K562 (cell line): ENCODE results near the gene SKAP1. TPM values are rescaled to one million over a fixed set of nuclear protein-coding genes. Genes with fewer than 3 reads are reported as not detected.

Source experiments
- ATAC-seq: fragments of 200-7000 bp; cut with Tn5 transposase; 3 replicates; pipeline ENCODE4 v1.9.1; 2020; ENCODE audit warnings: moderate library complexity
- BruUV-seq: library from RNA; stranded (reverse); fragments of 400-500 nt; replicated peaks from 2 replicates; lab custom pipeline; 2021; lab: Mats Ljungman, UMichigan
- CTCF ChIA-PET: fragments of 300-600 bp; formaldehyde crosslinking; extraction: SDS; loops from one replicate; lab custom pipeline; 2021; ENCODE audit warnings: low intra/inter-chr PET ratio; lab: Yijun Ruan, JAX
- POLR2A ChIA-PET: fragments of 300-600, 350-650 bp; sonication (Branson Sonifier 250); formaldehyde crosslinking; extraction: SDS; loops from one replicate; lab custom pipeline; 2021; ENCODE audit warnings: antibody characterized with exemption, inconsistent platforms; lab: Yijun Ruan, JAX
- DNase-seq, 4 experiments: peaks; one replicate each; pipeline versions ENCODE4 v3.0.0 to v3.0.0-alpha.2; 2011 to 2018; ENCODE audit warnings: low spot score in 3 of 4, mixed read lengths in 3 of 4; ENCODE audit errors: extremely low read depth in 1 of 4
- FAIRE-seq: peaks from 2 replicates; lab custom pipeline; 2011; peaks lifted over from hg19 to GRCh38; lab: Jason Lieb, UNC
- H2AFZ ChIP-seq: 2 replicates; pipeline ENCODE4 v1.6.0; 2011; ENCODE audit warnings: low read depth, low read length, control low read depth, inconsistent platforms
- H3K27ac ChIP-seq: fragments of 200-600 bp; 3 replicates; pipeline ENCODE4 v1.8.0; 2011; ENCODE audit warnings: low read depth, mild to moderate bottlenecking, control low read depth, inconsistent platforms, low read length, moderate library complexity, mixed read lengths; ENCODE audit errors: extremely low read depth
- H3K27me3 ChIP-seq, 2 experiments: fragments of 300-600 bp in 1 of 2; 2 replicates in 1 of 2; 3 replicates in 1 of 2; pipeline versions ENCODE4 v1.6.0 to v1.8.0; 2011; ENCODE audit warnings: inconsistent platforms in 2 of 2, low read length in 2 of 2, mild to moderate bottlenecking in 1 of 2, mixed read lengths in 1 of 2, moderate library complexity in 1 of 2; ENCODE audit not compliant: control insufficient read depth in 2 of 2, insufficient read depth in 2 of 2
- H3K36me3 ChIP-seq: fragments of 300-600 bp; 3 replicates; pipeline ENCODE4 v1.8.0; 2011; ENCODE audit warnings: mild to moderate bottlenecking, low read length, inconsistent platforms; ENCODE audit not compliant: control insufficient read depth, insufficient read depth
- H3K4me1 ChIP-seq, 2 experiments: fragments of 200-600 bp in 1 of 2; replicated peaks in 1 of 2; 2 replicates in 1 of 2; 3 replicates in 1 of 2; pipeline versions ENCODE4 v1.5.1 to v1.8.0; 2011; ENCODE audit warnings: inconsistent platforms in 2 of 2, low read length in 2 of 2, mild to moderate bottlenecking in 1 of 2, mixed read lengths in 1 of 2, moderate library complexity in 1 of 2; ENCODE audit not compliant: control insufficient read depth in 2 of 2, insufficient read depth in 2 of 2
- H3K4me2 ChIP-seq: 2 replicates; pipeline ENCODE4 v1.6.1; 2011; ENCODE audit warnings: low read length, control low read depth, inconsistent platforms, mixed read lengths; ENCODE audit not compliant: insufficient read depth
- H3K4me3 ChIP-seq: fragments of 200-600 bp; sonication (generic), shearing (Covaris generic); 2 replicates; pipeline ENCODE4 v1.5.1; 2016; ENCODE audit warnings: control low read depth, inconsistent platforms
- H3K79me2 ChIP-seq: fragments of 200-600 bp; 3 replicates; pipeline ENCODE4 v1.8.0; 2011; ENCODE audit warnings: low read length, inconsistent platforms; ENCODE audit not compliant: control insufficient read depth, insufficient read depth
- H3K9ac ChIP-seq, 2 experiments: 2 replicates each; pipeline versions ENCODE4 v1.6.0 to v1.6.1; 2011; ENCODE audit warnings: low read depth in 2 of 2, low read length in 2 of 2, control low read depth in 1 of 2, inconsistent platforms in 1 of 2, mild to moderate bottlenecking in 1 of 2, mixed read lengths in 1 of 2; ENCODE audit not compliant: insufficient read depth in 1 of 2
- H3K9me1 ChIP-seq: one replicate; pipeline ENCODE4 v1.6.0; 2011; ENCODE audit warnings: inconsistent platforms, mild to moderate bottlenecking, low read length, moderate library complexity; ENCODE audit not compliant: control insufficient read depth, insufficient read depth
- H3K9me3 ChIP-seq: replicated peaks from 2 replicates; pipeline ENCODE4 v1.5.1; 2011; ENCODE audit warnings: low read depth, low read length, inconsistent platforms; ENCODE audit not compliant: control insufficient read depth, insufficient read depth
- H4K20me1 ChIP-seq: replicated peaks from 2 replicates; pipeline ENCODE4 v1.6.1; 2011; ENCODE audit warnings: low read length, inconsistent platforms, mixed read lengths; ENCODE audit not compliant: control insufficient read depth, insufficient read depth
- CCNT2 ChIP-seq: IDR thresholded peaks from 2 replicates; pipeline ENCODE4 v1.6.1; 2011; ENCODE audit warnings: borderline replicate concordance, low read depth, mild to moderate bottlenecking, moderate library complexity, mixed read lengths, low read length; ENCODE audit not compliant: insufficient read length; ENCODE audit errors: extremely low read depth
- ETV6 ChIP-seq, 3 experiments: fragments of 150-350 bp in 1 of 3; sonication (generic) in 1 of 3; formaldehyde crosslinking in 1 of 3; IDR thresholded peaks; 2 replicates each; pipeline versions ENCODE4 v1.6.1 to v1.8.0; 2014 to 2022; ENCODE audit warnings: borderline replicate concordance in 2 of 3, low read depth in 2 of 3, antibody characterized with exemption in 1 of 3, low read length in 1 of 3, mild to moderate bottlenecking in 1 of 3, missing genetic modification reagents in 1 of 3
- HDAC1 ChIP-seq, 2 experiments: fragments of 450-650 bp; IDR thresholded peaks; 2 replicates each; pipeline ENCODE4 v1.6.1; 2016 to 2017; ENCODE audit warnings: inconsistent platforms in 1 of 2, mild to moderate bottlenecking in 1 of 2, moderate library complexity in 1 of 2
- IFI16 ChIP-seq: fragments of 250-450 bp; sonication (Bioruptor Pico); IDR thresholded peaks from 2 replicates; pipeline ENCODE4 v2.1.2; 2022; ENCODE audit warnings: mild to moderate bottlenecking, inconsistent platforms
- IRF2 ChIP-seq: sonication (generic); formaldehyde crosslinking; IDR thresholded peaks from 2 replicates; pipeline ENCODE4 v1.8.1; 2022; ENCODE audit warnings: mild to moderate bottlenecking, missing genetic modification reagents
- LCOR ChIP-seq: sonication (generic); formaldehyde crosslinking; IDR thresholded peaks from 2 replicates; pipeline ENCODE4 v1.8.0; 2022; ENCODE audit warnings: mild to moderate bottlenecking, missing genetic modification reagents
- MECOM ChIP-seq: fragments of 250-450 bp; sonication (Bioruptor Pico); IDR thresholded peaks from 2 replicates; pipeline ENCODE4 v1.8.0; 2022; ENCODE audit warnings: inconsistent platforms
- NFYB ChIP-seq: IDR thresholded peaks from 2 replicates; pipeline ENCODE4 v1.6.1; 2011; ENCODE audit warnings: mild to moderate bottlenecking, moderate library complexity; ENCODE audit not compliant: insufficient read length; ENCODE audit errors: extremely low read depth
- NR1H2 ChIP-seq: sonication (generic); formaldehyde crosslinking; IDR thresholded peaks from 2 replicates; pipeline ENCODE4 v1.4.0; 2020; ENCODE audit warnings: mild to moderate bottlenecking, missing genetic modification reagents
- PTBP1 ChIP-seq: fragments of 200-400 bp; formaldehyde crosslinking; IDR thresholded peaks from 2 replicates; pipeline ENCODE4 v1.6.1; 2017; ENCODE audit warnings: low read depth, low read length
- RAD51 ChIP-seq: fragments of 450-650 bp; IDR thresholded peaks from 2 replicates; pipeline ENCODE4 v1.7.1; 2016; ENCODE audit warnings: low read depth, mild to moderate bottlenecking, borderline replicate concordance
- TBL1XR1 ChIP-seq, 2 experiments: IDR thresholded peaks; 2 replicates each; pipeline ENCODE4 v1.6.1; 2012; ENCODE audit warnings: improper control_type of control experiment in 2 of 2, low read length in 2 of 2, mild to moderate bottlenecking in 1 of 2
- ZFP1 ChIP-seq: fragments of 450-650 bp; formaldehyde crosslinking; IDR thresholded peaks from 2 replicates; pipeline ENCODE4 v1.4.0; 2020; ENCODE audit warnings: mild to moderate bottlenecking, mixed read lengths
- WGBS: fragments of 100-300 bp; shearing (Covaris generic); methylation state at CpG from one replicate; pipeline ENCODE4 v1.1.6; 2016; ENCODE audit warnings: low coverage, mixed read lengths; ENCODE audit not compliant: insufficient coverage; ENCODE audit errors: missing lambda C conversion rate; 5-methylcytosine and 5-hydroxymethylcytosine counted together
- in situ Hi-C: fragments of 300-500 bp; cut with MboI; formaldehyde crosslinking; loops from 4 replicates; pipeline ENCODE4 v1.15.0; 2018; ENCODE audit warnings: inconsistent platforms, mixed read lengths
- intact Hi-C: fragments of 100-400 bp; cut with micrococcal nuclease; formaldehyde crosslinking; loops from 2 replicates; pipeline ENCODE4 v1.14.2; 2022
- polyA plus RNA-seq, 8 experiments: library from polyadenylated mRNA; depleted of rRNA in 4 of 8; stranded (reverse) in 5 of 8; unstranded in 3 of 8; fragments of >200 nt; fragmentation: Nextera tagmentation in 2 of 8; fragmentation: Illumina TruSeq in 1 of 8; extraction: Ambion mirVana in 2 of 8; extraction: Trizol in 1 of 8; gene quantifications; 2 replicates each; pipeline versions ENCODE4 v1.2.1 to v1.2.3, GENCODE V29; 2011 to 2014; ENCODE audit warnings: inconsistent platforms in 1 of 8, missing spikeins in 1 of 8
- total RNA-seq, 7 experiments: library from RNA; depleted of rRNA in 6 of 7; stranded (reverse); fragments of >200 nt in 6 of 7; fragmentation: Illumina TruSeq in 2 of 7; extraction: Trizol in 2 of 7; gene quantifications; 2 replicates each; pipeline versions ENCODE4 v1.2.1 to v1.2.3, GENCODE V29; 2011 to 2021; ENCODE audit warnings: low replicate concordance in 1 of 7
- TF ChIP-seq, protein P1 (sequence below): sonication (generic); formaldehyde crosslinking; IDR thresholded peaks from 2 replicates; pipeline ENCODE4 v1.5.0; 2020; ENCODE audit warnings: missing genetic modification reagents
- TF ChIP-seq, protein P2 (sequence below): fragments of 450-650 bp; IDR thresholded peaks from 2 replicates; pipeline ENCODE4 v1.6.1; 2016; ENCODE audit warnings: low read depth

Gene SKAP1
- total and polyA plus RNA-seq, 9 of the 15 experiments (the other 6 are each of a cell fraction or from before 2014, with no cell fraction given): 0.06 to 0.80 (median 0.10) TPM; not detected in 4

DNA sequence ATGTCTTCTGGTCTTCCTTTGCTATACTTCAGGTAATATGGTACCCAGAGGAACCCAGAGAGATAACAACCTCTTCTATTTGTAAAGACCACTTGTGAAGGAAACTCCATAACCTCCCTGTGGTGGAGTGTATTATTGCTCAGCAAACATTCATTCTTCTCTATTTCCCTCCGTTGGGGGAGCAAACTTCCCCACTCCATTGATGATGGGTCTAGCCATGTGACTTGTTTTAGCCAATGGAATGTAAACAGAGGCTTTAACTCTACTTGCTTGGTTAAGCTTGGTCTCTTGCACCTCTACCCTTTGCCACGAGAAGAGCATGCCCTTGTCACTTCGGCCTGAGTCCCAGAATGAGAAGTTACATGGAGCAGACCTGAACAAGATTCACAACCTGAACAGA lies 30.0 kb upstream of the SKAP1 start:
- POLR2A ChIA-PET: no interaction called here
- no peak for FAIRE-seq
- Histone ChIP-seq H3K27ac (no peak overlapping the region), H3K27me3 (no peaks in the 10 kb centered on the region), H3K36me3 (no peaks in the 10 kb centered on the region), H2AFZ (no peak overlapping the region), H3K4me3 (no peak overlapping the region), H3K4me2 (no peak overlapping the region), H3K9me1 (no peaks in the 10 kb centered on the region), H3K9me3 (no peaks in the 10 kb centered on the region), H3K79me2 (no peaks in the 10 kb centered on the region), H3K4me1 (peaks cover 3 to 18% of the 10 kb centered on the region in 2 experiments; a peak in 4 of 5 replicates), H3K9ac (no peak overlapping the region), H4K20me1 (no peaks in the 10 kb centered on the region)
- in situ Hi-C loops (no loop called here), intact Hi-C loops (no loop called here)
- WGBS: 22% methylated on average over 3 of the region's 3 CpGs
- DNase-seq: peak in 2 of 4 experiments; percentile 69 to 77
- peak; percentile 62 for ATAC-seq
- CTCF ChIA-PET: no interaction called here
- BruUV-seq: no TSS peak
- peak; percentile 59 for TF ChIP-seq RAD51
- TF ChIP-seq, protein P1, sequence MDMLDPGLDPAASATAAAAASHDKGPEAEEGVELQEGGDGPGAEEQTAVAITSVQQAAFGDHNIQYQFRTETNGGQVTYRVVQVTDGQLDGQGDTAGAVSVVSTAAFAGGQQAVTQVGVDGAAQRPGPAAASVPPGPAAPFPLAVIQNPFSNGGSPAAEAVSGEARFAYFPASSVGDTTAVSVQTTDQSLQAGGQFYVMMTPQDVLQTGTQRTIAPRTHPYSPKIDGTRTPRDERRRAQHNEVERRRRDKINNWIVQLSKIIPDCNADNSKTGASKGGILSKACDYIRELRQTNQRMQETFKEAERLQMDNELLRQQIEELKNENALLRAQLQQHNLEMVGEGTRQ (CRISPR knock-in tag): peak; percentile 74
- TF ChIP-seq ZFP1: no peak
- no peak for TF ChIP-seq NR1H2 (CRISPR knock-in tag)
- TF ChIP-seq, protein P2, sequence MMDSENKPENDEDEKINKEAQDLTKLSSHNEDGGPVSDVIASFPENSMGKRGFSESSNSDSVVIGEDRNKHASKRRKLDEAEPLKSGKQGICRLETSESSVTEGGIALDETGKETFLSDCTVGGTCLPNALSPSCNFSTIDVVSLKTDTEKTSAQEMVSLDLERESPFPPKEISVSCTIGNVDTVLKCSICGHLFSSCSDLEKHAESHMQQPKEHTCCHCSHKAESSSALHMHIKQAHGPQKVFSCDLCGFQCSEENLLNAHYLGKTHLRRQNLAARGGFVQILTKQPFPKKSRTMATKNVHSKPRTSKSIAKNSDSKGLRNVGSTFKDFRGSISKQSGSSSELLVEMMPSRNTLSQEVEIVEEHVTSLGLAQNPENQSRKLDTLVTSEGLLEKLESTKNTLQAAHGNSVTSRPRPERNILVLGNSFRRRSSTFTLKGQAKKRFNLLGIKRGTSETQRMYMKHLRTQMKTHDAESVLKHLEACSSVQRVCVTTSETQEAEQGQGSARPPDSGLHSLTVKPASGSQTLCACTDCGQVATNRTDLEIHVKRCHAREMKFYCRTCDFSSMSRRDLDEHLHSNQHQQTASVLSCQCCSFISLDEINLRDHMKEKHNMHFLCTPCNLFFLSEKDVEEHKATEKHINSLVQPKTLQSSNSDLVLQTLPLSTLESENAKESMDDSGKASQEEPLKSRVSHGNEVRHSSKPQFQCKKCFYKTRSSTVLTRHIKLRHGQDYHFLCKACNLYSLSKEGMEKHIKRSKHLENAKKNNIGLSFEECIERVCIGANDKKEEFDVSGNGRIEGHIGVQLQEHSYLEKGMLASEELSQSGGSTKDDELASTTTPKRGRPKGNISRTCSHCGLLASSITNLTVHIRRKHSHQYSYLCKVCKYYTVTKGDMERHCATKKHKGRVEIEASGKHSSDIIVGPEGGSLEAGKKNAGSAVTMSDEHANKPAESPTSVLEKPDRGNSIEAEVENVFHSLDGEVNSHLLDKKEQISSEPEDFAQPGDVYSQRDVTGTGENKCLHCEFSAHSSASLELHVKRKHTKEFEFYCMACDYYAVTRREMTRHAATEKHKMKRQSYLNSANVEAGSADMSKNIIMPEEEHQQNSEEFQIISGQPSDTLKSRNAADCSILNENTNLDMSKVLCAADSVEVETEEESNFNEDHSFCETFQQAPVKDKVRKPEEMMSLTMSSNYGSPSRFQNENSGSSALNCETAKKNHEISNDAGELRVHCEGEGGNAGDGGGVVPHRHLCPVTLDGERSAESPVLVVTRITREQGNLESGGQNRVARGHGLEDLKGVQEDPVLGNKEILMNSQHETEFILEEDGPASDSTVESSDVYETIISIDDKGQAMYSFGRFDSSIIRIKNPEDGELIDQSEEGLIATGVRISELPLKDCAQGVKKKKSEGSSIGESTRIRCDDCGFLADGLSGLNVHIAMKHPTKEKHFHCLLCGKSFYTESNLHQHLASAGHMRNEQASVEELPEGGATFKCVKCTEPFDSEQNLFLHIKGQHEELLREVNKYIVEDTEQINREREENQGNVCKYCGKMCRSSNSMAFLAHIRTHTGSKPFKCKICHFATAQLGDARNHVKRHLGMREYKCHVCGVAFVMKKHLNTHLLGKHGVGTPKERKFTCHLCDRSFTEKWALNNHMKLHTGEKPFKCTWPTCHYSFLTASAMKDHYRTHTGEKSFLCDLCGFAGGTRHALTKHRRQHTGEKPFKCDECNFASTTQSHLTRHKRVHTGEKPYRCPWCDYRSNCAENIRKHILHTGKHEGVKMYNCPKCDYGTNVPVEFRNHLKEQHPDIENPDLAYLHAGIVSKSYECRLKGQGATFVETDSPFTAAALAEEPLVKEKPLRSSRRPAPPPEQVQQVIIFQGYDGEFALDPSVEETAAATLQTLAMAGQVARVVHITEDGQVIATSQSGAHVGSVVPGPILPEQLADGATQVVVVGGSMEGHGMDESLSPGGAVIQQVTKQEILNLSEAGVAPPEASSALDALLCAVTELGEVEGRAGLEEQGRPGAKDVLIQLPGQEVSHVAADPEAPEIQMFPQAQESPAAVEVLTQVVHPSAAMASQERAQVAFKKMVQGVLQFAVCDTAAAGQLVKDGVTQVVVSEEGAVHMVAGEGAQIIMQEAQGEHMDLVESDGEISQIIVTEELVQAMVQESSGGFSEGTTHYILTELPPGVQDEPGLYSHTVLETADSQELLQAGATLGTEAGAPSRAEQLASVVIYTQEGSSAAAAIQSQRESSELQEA: no peak
- no peak for TF ChIP-seq HDAC1 (IDR thresholded peaks at IDR 0.05)
- no peak for TF ChIP-seq PTBP1
- TF ChIP-seq IFI16 (CRISPR knock-in tag): no peak
- peak; percentile 9 for TF ChIP-seq NFYB
- no peak for TF ChIP-seq CCNT2
- TF ChIP-seq ETV6 (IDR thresholded peaks at IDR 0.05; ENCODE audit: borderline replicate concordance in 1 of 2, low read depth in 2 of 2, low read length in 1 of 2): no peak
- no peak for TF ChIP-seq ETV6 (CRISPR knock-in tag; IDR thresholded peaks at IDR 0.05; ENCODE audit: borderline replicate concordance)
- no peak for TF ChIP-seq IRF2 (CRISPR knock-in tag)
- no peak for TF ChIP-seq LCOR
- TF ChIP-seq MECOM (CRISPR knock-in tag): no peak
- TF ChIP-seq TBL1XR1 (IDR thresholded peaks at IDR 0.05; ENCODE audit: low read length in 2 of 2): no peak
